ENCODE measurements around the gene PEAK1.
A peak's percentile ranks its signal among the peaks of the same experiment; 100 is the strongest.
"Not testable (repeated sequence)": the region's sequence is repeated elsewhere in the genome, so short reads cannot be mapped to it uniquely, and the experiment has no call there.

The PEAK1 gene

DNA sequence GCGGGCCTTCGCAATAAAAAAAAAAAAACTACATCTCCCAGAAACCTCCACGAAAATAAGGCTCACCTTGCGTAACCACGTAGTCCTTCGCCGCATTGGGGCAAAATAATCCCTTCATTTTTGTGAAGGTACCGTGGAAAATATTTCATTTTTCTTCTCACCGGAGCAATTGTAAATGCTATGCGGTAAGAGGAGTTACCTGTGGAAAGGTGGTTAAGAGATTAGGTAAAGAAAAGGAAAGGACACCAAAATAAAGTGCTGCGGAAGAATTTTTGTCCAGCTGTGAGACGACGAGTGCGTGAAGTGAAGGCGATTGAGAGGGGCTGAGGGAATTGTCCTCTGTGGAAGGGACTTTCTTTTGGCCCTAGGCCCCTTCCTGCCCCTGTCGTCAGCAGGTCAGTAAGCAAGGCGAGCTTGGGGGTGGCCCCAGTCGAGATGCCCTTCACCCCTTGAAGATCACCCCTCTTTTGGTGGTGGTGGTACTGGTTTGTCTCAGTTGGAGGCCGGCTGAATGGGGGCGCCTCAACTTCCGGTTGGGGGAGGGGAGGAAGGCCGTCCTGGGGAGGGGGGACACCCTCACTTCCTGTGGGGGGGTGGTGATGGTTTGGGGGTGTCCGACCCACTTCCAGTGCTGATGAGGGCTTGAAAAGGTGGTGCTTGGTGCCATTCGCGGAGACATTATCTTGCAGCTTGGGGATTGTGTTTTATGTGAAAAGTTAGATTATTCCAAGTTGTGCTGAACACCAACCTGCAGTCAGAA is 886 bp upstream of the PEAK1 start, which contains the start of gene HMG20A:
Gene HMG20A, plus strand, starts transcription at position 279 of the 760 bp plus-strand sequence. CDS start 37,520 bp downstream, outside the sequence.
- peak; percentile 52 for DNase-seq

DNA sequence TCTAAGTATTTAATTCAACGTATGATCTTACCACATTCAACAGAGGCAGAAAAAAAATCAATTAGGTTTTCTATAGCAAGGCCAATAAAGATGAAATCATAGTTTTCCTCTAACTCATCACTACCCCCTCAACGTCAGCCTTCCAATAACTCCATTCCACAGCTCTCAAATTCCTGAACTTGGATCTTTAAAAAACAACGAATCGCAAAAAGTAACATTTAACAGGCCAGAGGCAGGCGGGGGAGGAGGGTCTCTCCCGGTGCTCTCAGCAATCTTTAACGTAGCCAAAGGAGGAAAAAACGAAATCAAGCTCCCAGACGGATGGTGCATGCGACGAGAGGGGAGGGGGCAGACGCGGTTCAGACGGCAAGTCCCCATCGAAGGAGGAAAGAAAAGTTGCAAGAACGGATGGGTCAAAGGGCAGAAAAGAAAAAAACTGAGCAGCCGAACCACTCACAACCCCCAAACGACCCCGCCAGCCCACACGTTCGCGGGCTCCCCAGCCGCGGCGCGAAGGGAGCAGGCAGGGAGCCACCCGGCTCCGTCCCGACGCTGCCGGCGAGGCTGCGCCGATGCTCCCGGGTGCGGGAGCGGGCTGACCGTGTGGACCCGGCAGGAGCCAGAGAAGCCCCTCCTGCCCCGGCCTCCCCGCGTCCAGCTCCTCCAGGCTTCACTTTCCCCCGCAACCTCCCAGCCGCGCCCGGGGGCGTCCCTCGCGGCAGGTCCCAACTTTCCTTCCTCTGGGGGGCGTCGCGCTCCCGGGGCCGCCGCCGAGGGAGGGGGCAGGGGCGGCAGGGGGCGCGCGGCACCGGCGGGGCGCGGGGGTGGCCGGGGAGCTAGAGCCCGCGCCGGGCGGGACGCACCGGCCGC is 703 bp downstream of the PEAK1 start:
- peak; percentile 20 for DNase-seq

GRCh38 chr15:77418391-77418965 is 1.4 kb downstream of the PEAK1 start:
- no peak for DNase-seq

GRCh38 chr15:77417602-77418001 is 2.3 kb downstream of the PEAK1 start:
- DNase-seq, result no peak

- DNase-seq, result no peak
Measured at GRCh38 chr15:77416954-77417353, 3.0 kb downstream of the PEAK1 start.

DNA sequence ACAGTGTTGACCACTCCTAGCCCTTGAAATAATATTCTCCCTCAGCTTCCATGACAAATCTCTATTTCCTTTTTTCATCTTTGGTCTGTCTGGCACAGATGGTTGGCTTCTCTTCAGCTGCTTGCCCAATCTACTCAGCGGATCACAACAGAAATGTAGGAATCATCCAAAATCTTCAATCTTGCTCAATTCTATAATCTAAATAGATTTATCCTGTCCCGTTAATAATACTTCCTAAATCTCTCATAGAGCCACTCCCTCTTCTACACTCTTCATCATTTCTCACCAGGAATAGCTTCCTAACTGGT is 3.8 kb downstream of the PEAK1 start:
- no peak for DNase-seq

GRCh38 chr15:77415450-77416147 is 4.3 kb downstream of the PEAK1 start:
- no peak for DNase-seq

DNA sequence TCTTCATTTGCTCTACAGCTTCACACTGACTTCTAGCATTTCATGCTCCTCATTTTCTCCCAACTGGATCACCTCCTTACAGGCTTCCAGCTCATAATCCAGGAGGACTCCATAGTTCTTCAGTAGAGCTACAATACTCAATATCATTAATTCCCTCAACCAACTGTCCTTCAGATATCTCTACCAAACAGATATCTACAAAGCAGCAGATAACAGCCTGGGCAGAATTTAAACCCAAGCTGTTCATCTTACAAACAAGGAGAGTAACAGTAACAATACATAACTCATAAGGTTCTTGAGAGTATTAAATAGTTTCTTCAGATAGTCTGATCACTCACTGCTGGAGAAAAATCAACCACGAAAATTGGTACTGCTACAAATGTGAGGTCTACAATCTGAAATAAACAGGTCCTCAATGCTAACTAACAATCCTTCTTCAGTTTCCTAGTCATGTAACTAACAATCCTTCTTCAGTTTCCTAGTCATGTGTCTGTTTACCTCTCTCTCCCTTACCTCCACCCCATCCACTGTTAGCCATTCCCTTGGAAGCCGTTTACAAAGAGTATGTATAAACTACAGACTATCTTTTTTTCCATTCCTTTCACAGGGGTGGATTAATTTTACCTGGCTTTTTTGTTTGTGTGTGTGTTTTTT is 5.0 kb downstream of the PEAK1 start:
- no peak for DNase-seq

- DNase-seq, result no peak
Measured at GRCh38 chr15:77413699-77414349, 6.1 kb downstream of the PEAK1 start.

- DNase-seq, result no peak
Measured at GRCh38 chr15:77412972-77413698, 6.8 kb downstream of the PEAK1 start.

GRCh38 chr15:77411619-77411976 is 8.3 kb downstream of the PEAK1 start:
- no peak for DNase-seq

DNA sequence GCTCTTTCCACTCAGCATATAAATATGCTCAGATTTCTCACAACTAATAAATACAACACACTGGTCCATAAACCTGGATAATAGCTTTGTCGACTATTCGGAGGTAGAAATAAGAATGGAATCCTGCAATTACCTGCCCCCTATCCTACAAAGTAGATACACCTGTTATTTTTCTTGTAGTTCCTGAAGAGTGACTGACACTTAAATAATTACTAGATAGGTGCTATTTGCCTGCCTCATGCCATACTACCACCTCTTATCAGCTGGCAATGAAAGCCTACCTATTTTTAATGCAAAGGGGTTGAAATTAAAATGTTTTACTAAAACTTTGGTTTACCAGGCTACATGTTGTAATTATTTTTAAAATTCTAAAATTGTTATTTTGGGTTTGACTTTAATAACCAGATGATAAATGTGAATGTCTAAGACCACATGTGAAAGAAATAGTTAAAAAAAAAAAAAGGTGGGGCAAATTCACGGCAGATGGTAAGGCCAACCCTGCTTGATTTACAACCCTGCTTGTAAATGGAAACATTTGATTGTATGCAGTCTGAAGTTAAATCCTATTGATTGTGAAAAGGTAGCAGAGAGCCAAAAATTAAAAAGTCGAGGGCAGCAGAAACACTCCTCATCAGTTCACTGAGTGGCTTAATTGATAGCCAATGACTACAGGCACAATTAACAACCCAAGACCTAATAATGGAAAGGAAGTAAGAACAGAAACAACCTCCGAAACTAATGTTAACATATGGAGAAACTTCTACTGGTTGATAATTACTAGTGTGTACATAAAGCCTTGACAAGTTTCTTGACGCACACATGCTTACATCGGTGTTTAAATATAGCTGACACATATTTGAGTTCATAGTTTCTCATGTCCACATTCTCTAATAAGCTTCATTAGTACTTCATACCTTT is 8.9 kb downstream of the PEAK1 start:
- no peak for DNase-seq

- not testable (repeated sequence) for DNase-seq
Measured at GRCh38 chr15:77410157-77410500, 9.8 kb downstream of the PEAK1 start.

DNA sequence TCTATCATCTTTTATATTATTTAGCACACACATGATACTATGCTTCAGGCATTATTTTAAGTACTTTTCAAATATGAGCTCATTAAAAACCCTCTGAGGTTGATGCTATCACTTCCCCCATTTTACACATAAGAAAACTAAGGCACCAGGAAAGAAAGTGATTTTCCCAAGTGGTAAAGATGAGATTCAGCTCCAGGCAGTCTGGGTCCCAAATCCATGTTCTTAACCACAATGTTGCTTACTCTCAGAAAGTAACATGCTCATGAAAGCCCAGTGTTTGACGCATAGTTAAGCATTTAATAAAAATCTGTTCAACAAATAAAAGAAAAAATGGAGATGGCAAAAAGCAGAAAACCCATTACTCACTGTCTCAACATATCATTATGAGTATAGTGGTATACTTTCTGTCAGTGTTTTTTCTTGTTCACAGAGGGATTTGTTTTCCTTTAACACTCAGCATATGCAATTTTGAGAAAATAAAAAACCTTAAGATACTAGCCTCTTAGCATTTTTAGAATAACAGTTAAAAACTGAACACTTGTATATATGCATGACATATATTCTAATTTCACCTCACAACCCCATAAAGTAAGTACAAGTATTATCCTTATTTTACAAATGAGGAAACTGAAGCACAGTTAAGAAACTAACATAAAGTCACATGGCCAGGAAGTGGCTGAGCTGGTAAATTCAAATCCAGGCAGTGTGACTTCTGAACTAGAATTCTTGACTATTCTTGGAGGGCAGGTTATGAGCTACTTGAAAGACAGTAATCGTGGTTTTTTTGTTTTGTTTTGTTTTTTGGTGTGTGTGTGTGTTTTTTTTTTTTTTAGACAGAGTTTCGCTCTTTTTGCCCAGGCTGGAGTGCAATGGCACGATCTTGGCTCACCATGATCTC is 10.4 kb downstream of the PEAK1 start:
- DNase-seq, result peak; percentile 8

- DNase-seq, result no peak
Measured at GRCh38 chr15:77406846-77407245, 13.1 kb downstream of the PEAK1 start.

DNA sequence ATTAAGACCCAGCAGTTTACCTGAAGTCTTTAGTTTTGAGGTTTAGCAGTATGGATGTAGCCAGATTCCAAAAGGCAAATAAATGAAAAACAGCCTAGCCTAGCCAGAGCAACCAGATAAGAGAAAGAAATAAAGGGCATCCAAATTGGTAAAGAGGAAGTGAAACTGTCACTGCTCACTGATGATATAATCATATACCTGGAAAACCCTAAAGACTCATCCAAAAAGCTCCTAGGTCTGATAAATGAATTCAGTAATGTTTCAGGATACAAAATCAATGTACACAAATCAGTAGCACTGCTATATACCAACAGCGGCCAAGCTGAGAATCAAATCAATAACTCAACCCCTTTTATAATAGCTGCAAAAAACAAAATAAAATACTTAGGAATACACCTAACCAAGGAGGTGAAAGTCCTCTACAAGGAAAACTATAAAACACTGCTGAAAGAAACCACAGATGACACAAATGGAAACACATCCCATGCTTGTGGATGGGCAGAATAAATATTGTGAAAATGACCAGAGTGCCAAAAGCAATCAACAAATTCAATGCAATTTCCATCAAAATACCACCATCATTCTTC is 13.6 kb downstream of the PEAK1 start:
- not testable (repeated sequence) for DNase-seq

DNA sequence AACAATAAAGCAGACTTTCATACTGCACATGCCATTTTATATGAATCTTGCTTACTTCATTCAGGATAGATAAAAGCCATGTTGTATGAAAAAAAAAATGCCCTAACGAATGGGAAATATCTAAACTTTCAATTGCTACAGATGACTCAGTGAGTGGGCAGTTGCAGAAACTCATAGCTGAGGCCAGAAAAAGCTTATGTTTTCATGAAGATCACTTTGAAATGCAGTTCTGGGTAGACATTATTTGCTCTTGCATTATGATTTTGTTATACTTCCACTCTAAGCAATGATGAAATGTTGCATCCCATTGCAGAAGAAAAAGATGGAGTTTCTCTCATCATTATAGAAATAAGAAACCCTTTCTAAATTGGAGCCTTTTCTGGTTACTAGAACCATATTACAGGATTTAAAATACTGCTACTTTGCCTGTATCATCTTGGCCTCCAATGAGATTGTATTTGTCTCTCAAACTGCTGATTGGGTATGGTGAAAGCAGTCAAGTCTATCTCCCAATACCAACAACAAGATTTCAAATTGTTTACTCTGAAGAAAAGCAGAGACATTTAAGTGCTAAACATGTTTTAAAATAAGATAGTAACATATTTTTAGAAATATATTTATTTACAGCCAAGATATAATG is 17.0 kb downstream of the PEAK1 start:
- no peak for DNase-seq

DNA sequence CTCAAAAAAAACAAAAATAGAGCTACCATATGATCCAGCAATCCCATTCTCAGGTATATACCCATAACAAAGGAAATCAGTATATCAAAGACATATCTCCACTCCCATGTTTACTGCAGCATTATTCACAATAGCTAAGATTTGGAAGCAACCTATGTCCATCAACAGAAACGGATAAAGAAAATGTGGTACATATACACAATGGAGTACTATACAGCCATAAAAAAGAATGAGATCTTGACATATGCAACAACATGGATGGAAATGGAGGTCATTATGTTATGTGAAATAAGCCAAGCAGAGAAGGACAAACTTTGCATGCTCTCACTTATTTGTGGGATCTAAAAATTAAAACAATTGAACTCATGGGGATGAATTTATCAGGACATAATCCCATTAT is 19.6 kb downstream of the PEAK1 start:
- no peak for DNase-seq
